ENCODE data around the gene CYTH1. TPM values are rescaled to one million over a fixed set of nuclear protein-coding genes. Genes with fewer than 3 reads are reported as not detected.

Gene CYTH1
- total RNA-seq, 1 donor from 2014 or later = 62.9 TPM

- Histone ChIP-seq H3K9me3 (no peaks in the 10 kb centered on the region), H3K36me3 (peaks cover 0 to 75% of the 10 kb centered on the region in 2 donors), H3K27ac (peak overlapping the region; percentile 51), H3K4me1 (peaks cover 4% of the 10 kb centered on the region), H3K27me3 (no peaks in the 10 kb centered on the region), H3K4me3 (no peak overlapping the region)
- TF ChIP-seq, protein P1, sequence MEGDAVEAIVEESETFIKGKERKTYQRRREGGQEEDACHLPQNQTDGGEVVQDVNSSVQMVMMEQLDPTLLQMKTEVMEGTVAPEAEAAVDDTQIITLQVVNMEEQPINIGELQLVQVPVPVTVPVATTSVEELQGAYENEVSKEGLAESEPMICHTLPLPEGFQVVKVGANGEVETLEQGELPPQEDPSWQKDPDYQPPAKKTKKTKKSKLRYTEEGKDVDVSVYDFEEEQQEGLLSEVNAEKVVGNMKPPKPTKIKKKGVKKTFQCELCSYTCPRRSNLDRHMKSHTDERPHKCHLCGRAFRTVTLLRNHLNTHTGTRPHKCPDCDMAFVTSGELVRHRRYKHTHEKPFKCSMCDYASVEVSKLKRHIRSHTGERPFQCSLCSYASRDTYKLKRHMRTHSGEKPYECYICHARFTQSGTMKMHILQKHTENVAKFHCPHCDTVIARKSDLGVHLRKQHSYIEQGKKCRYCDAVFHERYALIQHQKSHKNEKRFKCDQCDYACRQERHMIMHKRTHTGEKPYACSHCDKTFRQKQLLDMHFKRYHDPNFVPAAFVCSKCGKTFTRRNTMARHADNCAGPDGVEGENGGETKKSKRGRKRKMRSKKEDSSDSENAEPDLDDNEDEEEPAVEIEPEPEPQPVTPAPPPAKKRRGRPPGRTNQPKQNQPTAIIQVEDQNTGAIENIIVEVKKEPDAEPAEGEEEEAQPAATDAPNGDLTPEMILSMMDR (IDR thresholded peaks at IDR 0.05) = no peak
- TF ChIP-seq POLR2A (IDR thresholded peaks at IDR 0.05) = no peak
- no peak for TF ChIP-seq POLR2AphosphoS5 (IDR thresholded peaks at IDR 0.05; ENCODE audit: insufficient read depth in 1 of 2, low read depth in 1 of 2)
- DNase-seq (ENCODE audit: extremely low spot score in 2 of 2) = no peak
- intact Hi-C loops (cut with DNase I) = no loop called here
Measured at GRCh38 chr17:78806451-78806850, 24.4 kb upstream of the CYTH1 start.

DNA sequence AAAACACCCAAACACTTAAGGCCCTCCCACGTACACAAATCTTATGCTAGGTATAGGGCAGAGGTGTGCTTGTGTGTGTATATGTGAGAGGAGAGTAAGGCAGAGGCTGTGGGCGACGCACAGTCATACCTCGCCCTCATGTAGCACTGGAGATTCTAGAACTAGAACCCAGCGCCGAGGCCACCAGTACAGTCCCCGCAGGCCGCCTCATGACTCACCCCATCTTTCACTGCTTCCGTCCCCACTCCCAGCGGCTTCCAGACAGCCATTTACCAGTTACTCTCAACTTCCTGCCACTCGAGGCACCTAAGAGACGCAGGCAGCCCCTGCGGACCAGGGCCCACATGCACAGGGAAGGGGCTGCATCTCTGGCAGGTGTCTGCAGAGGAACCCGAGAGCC, 23.2 kb upstream of the CYTH1 start:
- Histone ChIP-seq H3K4me3 (no peak overlapping the region), H3K27ac (peak overlapping the region; percentile 51), H3K4me1 (peaks cover 9% of the 10 kb centered on the region), H3K9me3 (no peaks in the 10 kb centered on the region), H3K36me3 (peaks cover 0 to 64% of the 10 kb centered on the region in 2 donors), H3K27me3 (no peaks in the 10 kb centered on the region)
- no peak for DNase-seq (ENCODE audit: extremely low spot score in 2 of 2)
- TF ChIP-seq POLR2AphosphoS5 (IDR thresholded peaks at IDR 0.05; ENCODE audit: insufficient read depth in 1 of 2, low read depth in 1 of 2) (no peak), POLR2A (IDR thresholded peaks at IDR 0.05) (no peak)
- TF ChIP-seq, protein P1 (IDR thresholded peaks at IDR 0.05) = no peak
- intact Hi-C loops (cut with DNase I) = no loop called here

- Histone ChIP-seq H3K27me3 (no peaks in the 10 kb centered on the region), H3K27ac (peak overlapping the region; percentile 51), H3K4me3 (no peak overlapping the region), H3K36me3 (peaks cover 0 to 59% of the 10 kb centered on the region in 2 donors), H3K9me3 (no peaks in the 10 kb centered on the region), H3K4me1 (peaks cover 9% of the 10 kb centered on the region)
- TF ChIP-seq POLR2A (IDR thresholded peaks at IDR 0.05) (no peak), POLR2AphosphoS5 (IDR thresholded peaks at IDR 0.05; ENCODE audit: insufficient read depth in 1 of 2, low read depth in 1 of 2) (peak in 1 of 2 donors; percentile 80)
- TF ChIP-seq, protein P1 (IDR thresholded peaks at IDR 0.05) = no peak
- intact Hi-C loops (cut with DNase I) = no loop called here
- DNase-seq (ENCODE audit: extremely low spot score in 2 of 2) = no peak
Measured at GRCh38 chr17:78804777-78805176, 22.7 kb upstream of the CYTH1 start.

DNA sequence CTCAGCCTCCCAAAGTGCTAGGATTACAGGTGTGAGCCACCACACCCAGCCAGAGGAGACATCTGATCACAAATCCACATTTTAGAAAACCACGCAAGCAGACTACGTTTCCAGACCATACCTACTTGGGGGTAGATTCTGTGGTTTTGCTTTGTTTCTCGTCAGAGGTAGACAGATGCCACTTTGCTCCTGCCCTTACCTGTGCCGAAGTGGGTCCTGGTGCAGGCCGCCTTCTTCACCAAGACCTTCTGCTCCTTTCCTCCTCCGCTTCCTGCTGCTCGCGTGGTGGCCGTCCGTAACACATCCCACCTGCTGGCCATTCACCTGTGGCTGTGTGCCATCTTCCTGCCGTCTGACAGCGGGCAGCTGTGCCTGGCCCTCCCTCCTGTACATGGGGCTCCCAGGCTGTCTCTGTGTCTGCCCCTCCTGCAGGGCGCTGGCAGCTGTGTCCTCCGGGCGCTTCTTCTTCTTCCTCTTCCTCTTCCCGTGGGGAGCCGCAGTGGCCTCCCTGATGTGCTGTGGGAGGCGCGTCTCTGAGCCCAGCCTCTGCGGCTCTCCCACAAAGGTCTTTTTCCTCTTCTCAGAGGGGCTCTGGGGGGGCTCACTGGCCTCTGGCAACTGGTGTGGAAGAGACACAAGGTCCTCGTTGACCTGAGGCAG, 21.2 kb upstream of the CYTH1 start:
- Histone ChIP-seq H3K27ac (peak overlapping the region; percentile 11), H3K4me3 (no peak overlapping the region), H3K36me3 (peaks cover 0 to 62% of the 10 kb centered on the region in 2 donors), H3K27me3 (no peaks in the 10 kb centered on the region), H3K9me3 (no peaks in the 10 kb centered on the region), H3K4me1 (peaks cover 9% of the 10 kb centered on the region)
- intact Hi-C loops (cut with DNase I) = no loop called here
- peak in 1 of 2 donors; percentile 17 for TF ChIP-seq POLR2AphosphoS5 (IDR thresholded peaks at IDR 0.05; ENCODE audit: insufficient read depth in 1 of 2, low read depth in 1 of 2)
- TF ChIP-seq, protein P1 (IDR thresholded peaks at IDR 0.05) = no peak
- no peak for TF ChIP-seq POLR2A (IDR thresholded peaks at IDR 0.05)
- DNase-seq (ENCODE audit: extremely low spot score in 2 of 2) = no peak

- Histone ChIP-seq H3K9me3 (no peaks in the 10 kb centered on the region), H3K36me3 (peaks cover 0 to 67% of the 10 kb centered on the region in 2 donors), H3K27me3 (no peaks in the 10 kb centered on the region), H3K27ac (no peak overlapping the region), H3K4me1 (peaks cover 9% of the 10 kb centered on the region), H3K4me3 (no peak overlapping the region)
- intact Hi-C loops (cut with DNase I) = no loop called here
- no peak for DNase-seq (ENCODE audit: extremely low spot score in 2 of 2)
- TF ChIP-seq, protein P1 (IDR thresholded peaks at IDR 0.05) = no peak
- TF ChIP-seq POLR2AphosphoS5 (IDR thresholded peaks at IDR 0.05; ENCODE audit: insufficient read depth in 1 of 2, low read depth in 1 of 2) (no peak), POLR2A (IDR thresholded peaks at IDR 0.05) (no peak)
Measured at GRCh38 chr17:78802459-78802858, 20.4 kb upstream of the CYTH1 start.

All from vagina (tissue), 2 donors.